Thymus (tissue), 11 donors: ENCODE data around the gene TBCK. TPM values are rescaled to one million over a fixed set of nuclear protein-coding genes. Genes with fewer than 3 reads are reported as not detected.
"Not testable (repeated sequence)": the region's sequence is repeated elsewhere in the genome, so short reads cannot be mapped to it uniquely, and the experiment has no call there.

Source experiments
- DNase-seq, 9 donors: peaks; one replicate each; pipeline ENCODE4 v3.0.0-alpha.2; 2013; ENCODE audit warnings: low spot score in 9 of 9, low read depth in 6 of 9, missing footprints in 1 of 9
- H3K27ac ChIP-seq, 2 donors: one replicate each; pipeline ENCODE4 v1.5.1; 2013; ENCODE audit warnings: control low read depth in 1 of 2, low read depth in 1 of 2, low read length in 1 of 2, mild to moderate bottlenecking in 1 of 2, moderate library complexity in 1 of 2
- H3K27me3 ChIP-seq, 2 donors: one replicate each; pipeline ENCODE4 v1.5.1; 2013; ENCODE audit warnings: low read length in 1 of 2; ENCODE audit not compliant: control insufficient read depth in 2 of 2, insufficient read depth in 1 of 2
- H3K36me3 ChIP-seq, 2 donors: one replicate each; pipeline ENCODE4 v1.5.1; 2013; ENCODE audit warnings: low read length in 1 of 2, mild to moderate bottlenecking in 1 of 2, moderate library complexity in 1 of 2; ENCODE audit not compliant: control insufficient read depth in 2 of 2, insufficient read depth in 2 of 2
- H3K4me1 ChIP-seq, 2 donors: one replicate each; pipeline ENCODE4 v1.5.1; 2013; ENCODE audit warnings: low read length in 2 of 2; ENCODE audit not compliant: control insufficient read depth in 2 of 2, insufficient read depth in 2 of 2
- H3K4me3 ChIP-seq, 2 donors: one replicate each; pipeline ENCODE4 v1.5.1; 2013; ENCODE audit warnings: low read length in 2 of 2, control low read depth in 1 of 2, mild to moderate bottlenecking in 1 of 2
- H3K9me3 ChIP-seq, 2 donors: one replicate each; pipeline ENCODE4 v1.5.1; 2013; ENCODE audit warnings: low read length in 1 of 2, mild to moderate bottlenecking in 1 of 2; ENCODE audit not compliant: control insufficient read depth in 2 of 2, insufficient read depth in 1 of 2
- WGBS: extraction: QIAGEN DNeasy Blood & Tissue Kit; methylation state at CpG from one replicate; pipeline ENCODE4 v1.1.7; 2013; 5-methylcytosine and 5-hydroxymethylcytosine counted together
- polyA plus RNA-seq: library from polyadenylated mRNA; stranded (reverse); fragments of 200-250 nt; gene quantifications from one replicate; pipeline ENCODE4 v1.2.3, GENCODE V29; 2013
- total RNA-seq: library from RNA; stranded (reverse); fragments of 120-200 nt; gene quantifications from one replicate; pipeline ENCODE4 v1.2.4, GENCODE V29; 2013
- donor health status: healthy.

TBCK gene
- total and polyA plus RNA-seq, 2 donors: 17.9 to 34.8 TPM

GRCh38 chr4:106142616-106143127 lies 173.3 kb downstream of the TBCK start:
- Histone ChIP-seq H3K9me3 (no peaks in the 10 kb centered on the region), H3K4me1 (no peaks in the 10 kb centered on the region), H3K27me3 (no peaks in the 10 kb centered on the region), H3K27ac (no peak overlapping the region), H3K36me3 (no peaks in the 10 kb centered on the region), H3K4me3 (no peak overlapping the region)
- 97% methylated on average over 3 of the region's 3 CpGs for WGBS
- no peak for DNase-seq

- H3K9me3 ChIP-seq: no peaks in the 10 kb centered on the region
- 95% methylated on average over 1 of the region's 1 CpG for WGBS
- no peaks in the 10 kb centered on the region for H3K36me3 ChIP-seq
- DNase-seq: no peak
- H3K27ac ChIP-seq: no peak overlapping the region
- H3K4me1 ChIP-seq: no peaks in the 10 kb centered on the region
- no peaks in the 10 kb centered on the region for H3K27me3 ChIP-seq
- no peak overlapping the region for H3K4me3 ChIP-seq
These were observed 175.4 kb downstream of the TBCK start for GRCh38 chr4:106140601-106141000.

- DNase-seq: no peak
- no peak overlapping the region for H3K27ac ChIP-seq
- no peak overlapping the region for H3K4me3 ChIP-seq
- no peaks in the 10 kb centered on the region for H3K36me3 ChIP-seq
- H3K4me1 ChIP-seq: no peaks in the 10 kb centered on the region
- H3K27me3 ChIP-seq: no peaks in the 10 kb centered on the region
- H3K9me3 ChIP-seq: peaks cover 0 to 9% of the 10 kb centered on the region in 2 donors
These were observed 179.2 kb downstream of the TBCK start for GRCh38 chr4:106136777-106137331.

GRCh38 chr4:106132045-106132444 lies 184.0 kb downstream of the TBCK start:
- Histone ChIP-seq H3K27ac (no peak overlapping the region), H3K36me3 (no peaks in the 10 kb centered on the region)
- no peak for DNase-seq

GRCh38 chr4:106126062-106126461 lies 189.9 kb downstream of the TBCK start:
- Histone ChIP-seq H3K9me3 (no peaks in the 10 kb centered on the region), H3K36me3 (no peaks in the 10 kb centered on the region), H3K27ac (no peak overlapping the region), H3K27me3 (no peaks in the 10 kb centered on the region), H3K4me3 (no peak overlapping the region), H3K4me1 (no peaks in the 10 kb centered on the region)
- no peak for DNase-seq
- 98% methylated on average over 2 of the region's 2 CpGs for WGBS

More at GRCh38 chr4:106132045-106132444, 184.0 kb downstream of the TBCK start:
- Histone ChIP-seq H3K9me3 (peaks cover 0 to 9% of the 10 kb centered on the region in 2 donors), H3K4me1 (no peaks in the 10 kb centered on the region), H3K27me3 (no peaks in the 10 kb centered on the region), H3K4me3 (no peak overlapping the region)

- WGBS: 98% methylated on average over 25 of the region's 28 CpGs
- DNase-seq, H3K36me3 ChIP-seq, H3K27me3 ChIP-seq, H3K27ac ChIP-seq, H3K4me3 ChIP-seq, H3K9me3 ChIP-seq, H3K4me1 ChIP-seq: not testable (repeated sequence)
These were observed 196.0 kb downstream of the TBCK start for GRCh38 chr4:106119949-106120555.

- no peaks in the 10 kb centered on the region for H3K27me3 ChIP-seq
- no peaks in the 10 kb centered on the region for H3K4me1 ChIP-seq
- over 99% methylated on average over 2 of the region's 2 CpGs for WGBS
- DNase-seq: no peak
- H3K27ac ChIP-seq: no peak overlapping the region
- no peak overlapping the region for H3K4me3 ChIP-seq
- peaks cover 11% of the 10 kb centered on the region in 2 donors for H3K36me3 ChIP-seq
- peaks cover 0 to 2% of the 10 kb centered on the region in 2 donors for H3K9me3 ChIP-seq
These were observed 200.0 kb downstream of the TBCK start for GRCh38 chr4:106116025-106116424.

- no peak overlapping the region for H3K27ac ChIP-seq
- peaks cover 0 to 8% of the 10 kb centered on the region in 2 donors for H3K9me3 ChIP-seq
- no peak overlapping the region for H3K4me3 ChIP-seq
- DNase-seq: no peak
- H3K27me3 ChIP-seq: no peaks in the 10 kb centered on the region
- H3K4me1 ChIP-seq: no peaks in the 10 kb centered on the region
- H3K36me3 ChIP-seq: peaks cover 11% of the 10 kb centered on the region in 2 donors
- 98% methylated on average over 8 of the region's 8 CpGs for WGBS
These were observed 201.7 kb downstream of the TBCK start for GRCh38 chr4:106114270-106114669.

- H3K36me3 ChIP-seq: peaks cover 11% of the 10 kb centered on the region in 2 donors
- not testable (repeated sequence) for H3K4me3 ChIP-seq, H3K27me3 ChIP-seq, H3K27ac ChIP-seq, H3K4me1 ChIP-seq, H3K9me3 ChIP-seq, DNase-seq
- over 99% methylated on average over 2 of the region's 2 CpGs for WGBS
These were observed 204.1 kb downstream of the TBCK start for GRCh38 chr4:106111778-106112469.
